Testis (tissue), 3 donors: ENCODE data around the gene ADH1C. TPM values are rescaled to one million over a fixed set of nuclear protein-coding genes. Genes with fewer than 3 reads are reported as not detected.
"Not testable (repeated sequence)": the region's sequence is repeated elsewhere in the genome, so short reads cannot be mapped to it uniquely, and the experiment has no call there.

Experiments used
- DNase-seq: peaks from one replicate; pipeline ENCODE4 v3.0.0-alpha.2; 2019
- H3K27ac ChIP-seq, 2 donors: fragments of 200-600 bp; sonication (generic); one replicate each; pipeline ENCODE4 v1.5.1; 2019
- H3K27me3 ChIP-seq: fragments of 200-600 bp; sonication (generic); one replicate; pipeline ENCODE4 v1.5.1; 2019
- H3K36me3 ChIP-seq: fragments of 200-600 bp; sonication (generic); one replicate; pipeline ENCODE4 v1.5.1; 2017; ENCODE audit warnings: low read depth; ENCODE audit errors: missing control alignments
- H3K4me1 ChIP-seq: fragments of 200-600 bp; sonication (generic); one replicate; pipeline ENCODE4 v1.5.1; 2019
- H3K4me3 ChIP-seq, 2 donors: fragments of 200-600 bp; sonication (generic); one replicate each; pipeline ENCODE4 v1.5.1; 2017 to 2019
- H3K9me3 ChIP-seq: fragments of 200-600 bp; sonication (generic); one replicate; pipeline ENCODE4 v1.5.1; 2017
- CTCF ChIP-seq, 3 experiments: fragments of 450-650 bp in 2 of 3; fragments of 200-600 bp in 1 of 3; sonication (generic) in 1 of 3; IDR thresholded peaks; one replicate each; pipeline ENCODE4 v1.5.1; 2016 to 2019; ENCODE audit warnings: antibody characterized with exemption in 3 of 3, mild to moderate bottlenecking in 2 of 3, moderate library complexity in 1 of 3
- POLR2A ChIP-seq: fragments of 450-650 bp; IDR thresholded peaks from one replicate; pipeline ENCODE4 v1.6.1; 2017; ENCODE audit warnings: antibody characterized with exemption, mild to moderate bottlenecking, moderate library complexity
- WGBS, 2 donors: methylation state at CpG; one replicate each; pipeline ENCODE4 v1.1.5; 2018; 5-methylcytosine and 5-hydroxymethylcytosine counted together
- intact Hi-C: fragments of 100-400 bp; cut with DNase I; formaldehyde crosslinking; loops from one replicate; pipeline ENCODE4 v1.15.1; 2023; ENCODE audit warnings: low total_unique reads
- polyA plus RNA-seq: library from polyadenylated mRNA; stranded (reverse); fragments of 350-450 nt; fragmentation: Illumina TruSeq; extraction: RNeasy Lipid Tissue Mini Kit (QIAGEN cat#74804); gene quantifications from one replicate; pipeline ENCODE4 v1.2.3, GENCODE V29; 2014; ENCODE audit warnings: low read depth, low replicate concordance; ENCODE audit not compliant: insufficient read depth
- total RNA-seq, 2 donors: library from RNA; depleted of rRNA; stranded (reverse); fragments of >200 nt; gene quantifications; one replicate each; pipeline ENCODE4 v1.2.3, GENCODE V29; 2016

Gene ADH1C
- total and polyA plus RNA-seq, 3 donors from 2014 or later: 0.43 to 2.6 (median 2.4) TPM

GRCh38 chr4:99382745-99383360 lies 30.3 kb upstream of the ADH1C start:
- WGBS, 2 donors: 52 to 81% methylated on average over 1 of the region's 1 CpG
- H3K4me1 ChIP-seq: peaks cover 26% of the 10 kb centered on the region
- no peak for TF ChIP-seq POLR2A
- TF ChIP-seq CTCF (IDR thresholded peaks at IDR 0.05): no peak
- H3K27ac ChIP-seq: peak overlapping the region; percentile 69 to 89
- H3K4me3 ChIP-seq: no peak overlapping the region
- DNase-seq: no peak
- no peaks in the 10 kb centered on the region for H3K36me3 ChIP-seq
- intact Hi-C loops: loop anchor here (10.0 kb wide), 1 partner anchor 58 kb away; the partner anchor contains the start of gene ADH1B
- H3K9me3 ChIP-seq: no peaks in the 10 kb centered on the region
- H3K27me3 ChIP-seq: no peaks in the 10 kb centered on the region

- no peaks in the 10 kb centered on the region for H3K27me3 ChIP-seq
- peaks cover 26% of the 10 kb centered on the region for H3K4me1 ChIP-seq
- TF ChIP-seq CTCF (IDR thresholded peaks at IDR 0.05) (no peak), POLR2A (no peak)
- H3K4me3 ChIP-seq: no peak overlapping the region
- H3K9me3 ChIP-seq: no peaks in the 10 kb centered on the region
- DNase-seq: no peak
- intact Hi-C loops: loop anchor here (10.0 kb wide), 1 partner anchor 57 kb away; the partner anchor contains the start of gene ADH1B
- H3K27ac ChIP-seq: peak overlapping the region in 1 of 2 donors; percentile 89
- no peaks in the 10 kb centered on the region for H3K36me3 ChIP-seq
- WGBS, 2 donors: 21 to 32% methylated on average over 1 of the region's 1 CpG
These were observed 29.1 kb upstream of the ADH1C start for GRCh38 chr4:99381588-99382175.

- no peaks in the 10 kb centered on the region for H3K36me3 ChIP-seq
- intact Hi-C loops: no loop called here
- no peak overlapping the region for H3K27ac ChIP-seq
- no peak overlapping the region for H3K4me3 ChIP-seq
- TF ChIP-seq CTCF (IDR thresholded peaks at IDR 0.05) (no peak), POLR2A (no peak)
- H3K4me1 ChIP-seq: peaks cover 26% of the 10 kb centered on the region
- H3K27me3 ChIP-seq: no peaks in the 10 kb centered on the region
- H3K9me3 ChIP-seq: no peaks in the 10 kb centered on the region
- DNase-seq: no peak
These were observed 27.0 kb upstream of the ADH1C start for GRCh38 chr4:99379571-99379970.

GRCh38 chr4:99378876-99379275 lies 26.3 kb upstream of the ADH1C start:
- Histone ChIP-seq H3K36me3 (no peaks in the 10 kb centered on the region), H3K4me1 (peaks cover 25% of the 10 kb centered on the region), H3K27ac (no peak overlapping the region), H3K9me3 (no peaks in the 10 kb centered on the region), H3K27me3 (no peaks in the 10 kb centered on the region), H3K4me3 (no peak overlapping the region)
- 69 to 78% methylated on average over 3 of the region's 3 CpGs for WGBS, 2 donors
- intact Hi-C loops: no loop called here
- TF ChIP-seq CTCF (IDR thresholded peaks at IDR 0.05) (no peak), POLR2A (no peak)
- no peak for DNase-seq

GRCh38 chr4:99377341-99377740 lies 24.8 kb upstream of the ADH1C start:
- H3K36me3 ChIP-seq, H3K27ac ChIP-seq, DNase-seq, H3K4me3 ChIP-seq, H3K27me3 ChIP-seq, intact Hi-C loops, H3K9me3 ChIP-seq: not testable (repeated sequence)
- H3K4me1 ChIP-seq: peaks cover 11% of the 10 kb centered on the region
- 74 to 82% methylated on average over 6 of the region's 6 CpGs for WGBS, 2 donors

- intact Hi-C loops: not testable (repeated sequence)
These were observed 19.9 kb upstream of the ADH1C start for GRCh38 chr4:99372464-99372863.

GRCh38 chr4:99367817-99368216 lies 15.3 kb upstream of the ADH1C start:
- H3K27ac ChIP-seq, H3K36me3 ChIP-seq, H3K27me3 ChIP-seq, H3K4me3 ChIP-seq, H3K9me3 ChIP-seq, H3K4me1 ChIP-seq, DNase-seq, intact Hi-C loops: not testable (repeated sequence)
- 67 to 68% methylated on average over 2 of the region's 2 CpGs for WGBS, 2 donors

More at GRCh38 chr4:99372464-99372863, 19.9 kb upstream of the ADH1C start:
- not testable (repeated sequence) for H3K9me3 ChIP-seq, H3K4me3 ChIP-seq, DNase-seq, H3K4me1 ChIP-seq, H3K27ac ChIP-seq, H3K36me3 ChIP-seq, H3K27me3 ChIP-seq
- WGBS, 2 donors: 95 to 98% methylated on average over 2 of the region's 2 CpGs
